DOHH2 (cell line): Measurements from ENCODE around the gene KRTAP5-8.

Experiments
- CTCF ChIP-seq: fragments of 200-600 bp; sonication (generic); IDR thresholded peaks from one replicate; pipeline ENCODE4 v1.5.1; 2014; ENCODE audit warnings: antibody characterized with exemption, mild to moderate bottlenecking, low read depth, low read length; ENCODE audit not compliant: poor library complexity, severe bottlenecking
- EZH2phosphoT487 ChIP-seq: fragments of 200-600 bp; sonication (generic); IDR thresholded peaks from 2 replicates; pipeline ENCODE4 v1.6.1; 2017; ENCODE audit warnings: borderline replicate concordance, mild to moderate bottlenecking, antibody characterized with exemption, low read length, moderate library complexity, mixed read lengths

- no peak for TF ChIP-seq CTCF
- no peak for TF ChIP-seq EZH2phosphoT487
Measured at GRCh38 chr11:71490731-71491390, 47.0 kb upstream of the KRTAP5-8 start.
